Calu3 (cell line): Measurements from ENCODE around the gene ZCCHC8. TPM values are rescaled to one million over a fixed set of nuclear protein-coding genes. Genes with fewer than 3 reads are reported as not detected.
A peak's percentile ranks its signal among the peaks of the same experiment; 100 is the strongest.
"Not testable (repeated sequence)": the region's sequence is repeated elsewhere in the genome, so short reads cannot be mapped to it uniquely, and the experiment has no call there.

ENCODE experiments used
- BruUV-seq: library from RNA; stranded (reverse); fragments of 400-500 nt; replicated peaks from 2 replicates; lab custom pipeline; 2021; lab: Mats Ljungman, UMichigan
- CTCF ChIA-PET: fragments of 300-600 bp; sonication (Branson Sonifier 250); formaldehyde crosslinking; loops from one replicate; lab custom pipeline; 2022; ENCODE audit warnings: antibody characterized with exemption; lab: Charles Lee
- DNase-seq: peaks from one replicate; pipeline ENCODE4 v3.0.0; 2022
- H3K27ac Mint-ChIP-seq: one replicate; pipeline ENCODE4 v1.8.0; 2022; ENCODE audit warnings: mixed read lengths; ENCODE audit not compliant: unreplicated experiment
- H3K27me3 Mint-ChIP-seq: one replicate; pipeline ENCODE4 v1.8.0; 2022; ENCODE audit warnings: mixed read lengths; ENCODE audit not compliant: unreplicated experiment
- H3K36me3 Mint-ChIP-seq: one replicate; pipeline ENCODE4 v1.8.0; 2022; ENCODE audit warnings: mild to moderate bottlenecking, moderate library complexity, mixed read lengths; ENCODE audit not compliant: insufficient read depth, unreplicated experiment
- H3K4me1 Mint-ChIP-seq: one replicate; pipeline ENCODE4 v1.8.0; 2022; ENCODE audit warnings: mild to moderate bottlenecking, low read depth, mixed read lengths; ENCODE audit not compliant: unreplicated experiment
- H3K4me3 Mint-ChIP-seq: one replicate; pipeline ENCODE4 v1.8.0; 2022; ENCODE audit warnings: mild to moderate bottlenecking, low read depth, moderate library complexity, mixed read lengths; ENCODE audit not compliant: unreplicated experiment
- H3K9me3 Mint-ChIP-seq: one replicate; pipeline ENCODE4 v1.8.0; 2022; ENCODE audit warnings: low read depth, mixed read lengths; ENCODE audit not compliant: unreplicated experiment
- CTCF ChIP-seq: fragments of 200-600 bp; IDR thresholded peaks from one replicate; pipeline ENCODE4 v1.8.0; 2022; ENCODE audit warnings: antibody characterized with exemption; ENCODE audit not compliant: unreplicated experiment
- intact Hi-C: fragments of 100-400 bp; cut with micrococcal nuclease; formaldehyde crosslinking; loops from one replicate; pipeline ENCODE4 v1.10.0; 2022; ENCODE audit not compliant: unreplicated experiment
- total RNA-seq: library from RNA; stranded (reverse); gene quantifications from 2 replicates; pipeline ENCODE4 v1.2.3, GENCODE V29; 2022

ZCCHC8 gene
- total RNA-seq, 1 experiment from 2014 or later: 46.6 TPM

- no peak for TF ChIP-seq CTCF
- BruUV-seq: no TSS peak
- CTCF ChIA-PET: interaction anchor here (0.8 kb wide), 2 partner anchors 10 to 61 kb away, joined by 3 to 5 read pairs; no protein-coding TSS in a partner anchor
- DNase-seq: no peak
- no peaks in the 10 kb centered on the region for H3K4me1 Mint-ChIP-seq
- no peaks in the 10 kb centered on the region for H3K27me3 Mint-ChIP-seq
- intact Hi-C loops: no loop called here
- H3K4me3 Mint-ChIP-seq: no peak overlapping the region
- H3K9me3 Mint-ChIP-seq: no peaks in the 10 kb centered on the region
- H3K27ac Mint-ChIP-seq: peak overlapping the region; percentile 54
- H3K36me3 Mint-ChIP-seq: peaks cover 12% of the 10 kb centered on the region
Measured at GRCh38 chr12:122467983-122468382, 32.7 kb downstream of the ZCCHC8 start.

GRCh38 chr12:122464317-122465042, 36.3 kb downstream of the ZCCHC8 start:
- CTCF ChIA-PET: interaction anchor here (0.6 to 1.0 kb wide), 4 partner anchors 15 to 72 kb away, joined by 3 to 6 read pairs (median 4); no protein-coding TSS in a partner anchor
- H3K9me3 Mint-ChIP-seq, H3K27me3 Mint-ChIP-seq, H3K4me1 Mint-ChIP-seq, BruUV-seq: not testable (repeated sequence)
- peaks cover 17% of the 10 kb centered on the region for H3K36me3 Mint-ChIP-seq
- intact Hi-C loops: loop anchor here (5.0 kb wide), 1 partner anchor 42 kb away; the partner anchor contains the start of gene CLIP1
- peak; percentile 77 for DNase-seq
- peak overlapping the region; percentile 94 for H3K27ac Mint-ChIP-seq
- peak overlapping the region; percentile 32 for H3K4me3 Mint-ChIP-seq

- CTCF ChIA-PET: interaction anchor here (0.6 to 1.1 kb wide), 2 partner anchors 11 to 33 kb away, joined by 3 read pairs; no protein-coding TSS in a partner anchor
- Mint-ChIP-seq H3K4me1 (no peaks in the 10 kb centered on the region), H3K36me3 (peaks cover 22% of the 10 kb centered on the region), H3K9me3 (no peaks in the 10 kb centered on the region), H3K27me3 (no peaks in the 10 kb centered on the region), H3K27ac (peak overlapping the region; percentile 47), H3K4me3 (no peak overlapping the region)
- intact Hi-C loops: loop anchor here (5.0 kb wide), 1 partner anchor 38 kb away; the partner anchor contains the start of gene CLIP1
- TF ChIP-seq CTCF: no peak
- DNase-seq: no peak
- BruUV-seq: no TSS peak
Measured at GRCh38 chr12:122460641-122461040, 40.1 kb downstream of the ZCCHC8 start.

- intact Hi-C loops: loop anchor here (5.0 kb wide), 1 partner anchor 38 kb away; the partner anchor contains the start of gene CLIP1
- Mint-ChIP-seq H3K27me3 (no peaks in the 10 kb centered on the region), H3K4me1 (no peaks in the 10 kb centered on the region), H3K9me3 (no peaks in the 10 kb centered on the region), H3K4me3 (no peak overlapping the region), H3K36me3 (peaks cover 22% of the 10 kb centered on the region), H3K27ac (no peak overlapping the region)
- no peak for TF ChIP-seq CTCF
- DNase-seq: no peak
- BruUV-seq: no TSS peak
- CTCF ChIA-PET: interaction anchor here (1.1 kb wide), 1 partner anchor 11 kb away, joined by 3 read pairs; no protein-coding TSS in a partner anchor
Measured at GRCh38 chr12:122460061-122460460, 40.7 kb downstream of the ZCCHC8 start.
